GM12874 (cell line): ENCODE results near the gene TRMT61A.

Experiments used
- TF ChIP-seq, protein P1 (sequence below): IDR thresholded peaks from 2 replicates; pipeline ENCODE4 v1.5.1; 2011; ENCODE audit warnings: low read depth, mild to moderate bottlenecking, control low read depth, low read length, moderate library complexity; ENCODE audit not compliant: insufficient read depth

The TRMT61A gene

DNA sequence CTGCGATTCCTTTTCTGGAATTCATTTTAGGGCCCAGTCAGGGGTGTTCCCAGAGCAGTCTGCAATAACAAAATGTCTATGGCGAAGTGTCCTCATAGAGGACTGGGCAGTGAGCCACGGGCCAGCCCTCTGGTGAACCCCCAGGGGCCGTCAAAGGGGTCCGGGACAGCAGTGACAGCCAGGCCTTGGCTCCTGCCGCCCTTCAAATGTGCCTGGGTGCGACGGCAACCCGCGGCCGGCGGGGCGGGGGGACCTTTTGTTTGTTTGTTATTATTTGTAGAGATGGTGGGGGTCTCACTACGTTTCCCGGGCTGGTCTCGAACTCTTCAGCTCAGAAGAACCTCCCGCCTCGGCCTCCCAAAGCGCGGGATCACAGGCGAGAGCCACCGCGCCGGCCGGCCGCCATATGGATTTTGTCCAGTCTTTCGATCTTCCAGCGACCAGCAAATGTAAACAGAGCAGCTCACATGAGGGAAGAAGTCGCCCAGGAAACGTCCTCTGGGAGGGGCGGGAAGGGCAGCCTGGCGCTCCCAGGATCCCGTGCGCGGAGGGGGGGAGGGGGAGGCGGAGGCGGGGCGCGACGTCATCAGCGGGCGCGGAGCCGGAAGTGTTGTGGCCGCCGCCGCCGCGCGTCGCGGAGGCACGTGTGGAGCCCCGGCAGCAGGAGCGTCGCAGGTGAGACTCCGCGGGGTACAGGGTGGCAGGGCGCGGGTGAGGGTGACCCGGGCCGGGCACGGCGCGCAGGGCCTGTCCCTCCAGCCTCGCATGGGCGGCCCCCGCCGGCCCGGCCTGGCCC lies at the start of gene TRMT61A:
TSS of gene TRMT61A (plus strand) at position 610 of the 796 bp plus-strand sequence. CDS start 783 bp downstream, outside the sequence.
- TF ChIP-seq, protein P1, sequence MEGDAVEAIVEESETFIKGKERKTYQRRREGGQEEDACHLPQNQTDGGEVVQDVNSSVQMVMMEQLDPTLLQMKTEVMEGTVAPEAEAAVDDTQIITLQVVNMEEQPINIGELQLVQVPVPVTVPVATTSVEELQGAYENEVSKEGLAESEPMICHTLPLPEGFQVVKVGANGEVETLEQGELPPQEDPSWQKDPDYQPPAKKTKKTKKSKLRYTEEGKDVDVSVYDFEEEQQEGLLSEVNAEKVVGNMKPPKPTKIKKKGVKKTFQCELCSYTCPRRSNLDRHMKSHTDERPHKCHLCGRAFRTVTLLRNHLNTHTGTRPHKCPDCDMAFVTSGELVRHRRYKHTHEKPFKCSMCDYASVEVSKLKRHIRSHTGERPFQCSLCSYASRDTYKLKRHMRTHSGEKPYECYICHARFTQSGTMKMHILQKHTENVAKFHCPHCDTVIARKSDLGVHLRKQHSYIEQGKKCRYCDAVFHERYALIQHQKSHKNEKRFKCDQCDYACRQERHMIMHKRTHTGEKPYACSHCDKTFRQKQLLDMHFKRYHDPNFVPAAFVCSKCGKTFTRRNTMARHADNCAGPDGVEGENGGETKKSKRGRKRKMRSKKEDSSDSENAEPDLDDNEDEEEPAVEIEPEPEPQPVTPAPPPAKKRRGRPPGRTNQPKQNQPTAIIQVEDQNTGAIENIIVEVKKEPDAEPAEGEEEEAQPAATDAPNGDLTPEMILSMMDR, result no peak

DNA sequence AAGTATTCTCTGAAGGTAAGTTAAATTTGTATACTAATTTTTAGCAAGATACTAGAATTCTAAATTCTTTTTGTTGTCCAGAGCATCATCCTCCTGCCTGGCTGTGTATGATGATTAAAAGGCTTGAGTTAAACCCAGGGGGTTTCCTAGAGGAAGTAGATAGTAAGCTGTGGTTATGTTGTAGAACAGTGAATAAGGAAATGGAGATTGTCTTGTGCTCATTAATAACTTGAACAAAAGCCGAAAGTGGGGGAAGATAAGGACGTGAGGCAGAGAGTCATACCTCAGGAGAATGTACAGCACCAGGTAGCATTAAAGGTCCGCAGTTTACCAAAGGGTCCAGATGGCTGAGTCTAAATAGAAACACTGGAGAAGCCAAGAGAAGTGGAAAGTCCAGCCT lies 48.4 kb upstream of the TRMT61A start:
- TF ChIP-seq, protein P1, result no peak

DNA sequence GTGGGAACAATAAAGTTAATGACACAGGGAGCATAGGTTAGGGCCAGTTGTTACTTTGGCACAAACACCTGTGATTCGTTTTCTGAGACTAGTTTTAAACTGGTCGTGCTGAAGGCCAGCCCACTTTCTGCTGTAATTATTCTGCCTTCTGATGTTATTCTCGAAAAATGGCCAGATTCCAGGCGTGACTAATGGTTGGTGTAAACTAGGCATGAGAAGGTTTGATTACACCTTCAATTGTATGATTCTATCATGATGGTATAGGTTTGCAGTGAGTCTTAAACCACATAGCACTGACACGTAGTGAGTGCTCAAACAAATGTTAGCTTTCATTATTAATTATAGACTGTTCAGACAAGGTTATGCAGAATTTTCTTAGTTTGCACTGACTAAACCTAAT lies 45.4 kb upstream of the TRMT61A start:
- TF ChIP-seq, protein P1, result no peak

DNA sequence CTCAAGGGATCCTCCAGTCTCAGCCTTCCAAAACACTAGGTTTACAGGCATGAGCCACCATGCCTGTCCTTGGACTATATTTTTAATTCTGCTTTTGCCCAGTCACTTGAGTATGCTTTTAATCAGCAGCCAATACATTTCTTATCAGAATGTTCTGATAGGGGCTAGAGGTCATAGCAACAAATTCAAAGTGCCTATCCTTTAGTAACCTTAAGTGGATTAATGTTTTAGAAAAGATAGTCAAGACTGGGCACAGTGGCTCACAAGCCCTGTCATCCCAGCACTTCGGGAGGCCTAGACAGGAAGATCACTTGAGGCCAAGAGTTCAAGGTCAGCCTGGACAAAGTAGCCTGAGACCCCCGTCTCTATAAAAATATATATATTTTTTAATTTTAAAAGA lies 43.5 kb upstream of the TRMT61A start:
- TF ChIP-seq, protein P1, result no peak

DNA sequence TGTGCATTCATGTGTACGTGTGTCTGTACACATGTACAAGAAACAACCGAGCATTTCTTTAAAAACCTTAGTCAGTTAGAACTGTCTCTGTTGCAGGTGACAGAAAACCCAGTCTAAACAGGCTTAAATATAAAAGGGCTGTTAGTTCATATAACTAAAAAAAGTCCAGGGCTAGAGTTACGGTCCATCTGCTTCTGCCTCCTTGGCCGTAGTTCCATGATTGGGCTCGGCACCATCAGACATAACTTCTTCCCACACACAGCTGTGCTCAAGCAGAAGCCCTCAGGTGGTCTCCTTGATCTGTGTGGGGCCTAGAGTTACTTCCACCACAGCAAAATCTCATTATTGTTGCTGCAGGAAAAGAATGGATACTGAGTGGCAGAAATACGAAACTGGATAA lies 40.9 kb upstream of the TRMT61A start:
- TF ChIP-seq, protein P1, result no peak

DNA sequence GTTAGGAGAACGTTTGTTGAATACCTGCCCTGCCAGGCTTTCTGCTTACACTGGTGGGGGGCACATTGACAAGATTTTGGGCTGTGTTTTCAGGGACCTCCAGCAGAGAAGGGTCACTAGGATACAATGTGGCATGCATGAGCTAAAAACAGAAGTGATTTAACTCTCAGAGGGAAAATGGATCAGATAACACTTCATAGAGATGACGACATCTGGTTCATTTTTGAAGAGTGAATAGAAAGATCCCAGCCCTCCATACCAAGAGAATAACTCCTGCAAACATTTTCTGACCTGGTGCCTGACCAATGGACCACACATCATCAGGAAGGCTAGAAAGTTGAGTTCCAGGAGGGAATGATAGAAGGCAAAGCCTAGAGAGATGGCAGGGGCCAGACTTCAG lies 40.0 kb upstream of the TRMT61A start:
- TF ChIP-seq, protein P1, result no peak

DNA sequence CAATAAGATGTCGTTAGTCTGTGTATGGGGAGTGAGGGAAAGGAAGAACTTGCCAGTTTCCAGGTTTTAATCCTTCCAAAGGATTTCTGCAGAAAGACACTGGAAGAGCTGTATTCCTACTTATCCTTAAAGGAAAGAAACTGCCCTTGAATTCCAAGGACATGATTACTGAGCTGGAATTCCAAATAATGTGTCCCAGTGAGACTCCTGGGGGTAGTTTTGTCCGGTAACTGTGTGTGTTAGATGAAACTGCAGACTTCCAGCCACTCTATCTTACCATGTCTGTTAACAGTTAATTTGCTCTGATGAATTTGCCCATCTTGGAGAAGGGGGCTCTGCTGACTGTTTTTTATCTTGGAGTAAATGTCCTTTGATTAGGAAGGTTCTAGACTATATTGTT lies 39.4 kb upstream of the TRMT61A start:
- TF ChIP-seq, protein P1, result no peak
